WERI-Rb-1 (cell line): ENCODE measurements around the gene MMP19.
"Not testable (repeated sequence)": the region's sequence is repeated elsewhere in the genome, so short reads cannot be mapped to it uniquely, and the experiment has no call there.

Source experiments
- DNase-seq: peaks from one replicate; pipeline ENCODE4 v3.0.0-alpha.2; 2020
- H3K27ac ChIP-seq: fragments of 250-450 bp; sonication (Bioruptor Pico); 2 replicates; pipeline ENCODE4 v1.5.1; 2020; ENCODE audit warnings: mild to moderate bottlenecking, moderate library complexity
- H3K27me3 ChIP-seq: fragments of 250-450 bp; sonication (Bioruptor Pico); 2 replicates; pipeline ENCODE4 v1.5.1; 2021; ENCODE audit warnings: mild to moderate bottlenecking, low read depth, moderate library complexity; ENCODE audit not compliant: insufficient read depth, severe bottlenecking
- H3K36me3 ChIP-seq: fragments of 250-450 bp; sonication (Bioruptor Pico); 2 replicates; pipeline ENCODE4 v1.5.1; 2020; ENCODE audit warnings: mild to moderate bottlenecking, moderate library complexity
- H3K4me3 ChIP-seq: 2 replicates; pipeline ENCODE4 v1.5.1; 2011; ENCODE audit warnings: low read depth, mild to moderate bottlenecking, control low read depth, low read length
- H3K9me3 ChIP-seq: fragments of 250-450 bp; sonication (Bioruptor Pico); 2 replicates; pipeline ENCODE4 v1.5.1; 2021; ENCODE audit warnings: mild to moderate bottlenecking, moderate library complexity; ENCODE audit not compliant: severe bottlenecking
- TF ChIP-seq, protein P1 (sequence below): IDR thresholded peaks from 2 replicates; pipeline ENCODE4 v1.5.1; 2011; ENCODE audit warnings: low read depth, mild to moderate bottlenecking, control low read depth, inconsistent platforms, low read length

MMP19 gene

DNA sequence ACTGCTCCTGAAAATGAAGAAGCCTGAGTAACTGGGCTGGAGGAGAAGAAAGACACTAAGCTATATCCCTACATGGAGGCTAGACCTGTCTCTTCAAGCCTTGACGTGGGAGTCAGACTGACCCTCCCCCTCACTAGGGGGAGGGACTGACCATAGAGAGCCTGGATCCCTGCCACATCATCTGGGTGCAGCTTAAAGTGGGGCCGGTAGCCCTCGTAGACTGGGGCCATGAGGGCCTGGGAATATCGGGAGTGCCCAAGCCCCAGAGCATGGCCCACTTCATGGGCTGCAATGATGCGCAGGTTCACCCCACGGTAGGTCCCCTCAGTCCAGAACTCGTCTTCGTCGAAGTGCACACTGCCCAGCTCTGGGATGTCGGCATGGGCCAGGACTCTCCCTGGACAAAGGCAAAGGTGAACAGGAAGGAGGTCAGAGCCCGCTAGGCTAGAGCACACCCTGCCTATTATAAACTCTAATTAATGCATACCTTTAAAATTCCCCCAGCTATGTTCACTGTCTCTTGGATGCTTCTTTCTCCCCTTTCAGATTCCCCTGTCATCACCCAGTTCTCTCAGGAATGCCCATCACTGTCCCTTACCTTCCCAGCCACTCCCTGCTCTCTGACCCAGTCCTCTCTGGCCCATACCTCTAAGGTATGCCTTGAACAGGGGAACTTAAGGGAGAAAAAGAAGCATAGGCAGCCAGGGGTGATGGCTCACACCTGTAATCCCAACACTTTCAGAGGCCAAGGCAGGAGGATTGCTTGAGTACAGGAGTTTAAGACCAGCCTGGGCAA, 3.2 kb downstream of the MMP19 start:
- no peaks in the 10 kb centered on the region for H3K9me3 ChIP-seq
- H3K4me3 ChIP-seq, result no peak overlapping the region
- H3K27me3 ChIP-seq, result no peaks in the 10 kb centered on the region
- TF ChIP-seq, protein P1, sequence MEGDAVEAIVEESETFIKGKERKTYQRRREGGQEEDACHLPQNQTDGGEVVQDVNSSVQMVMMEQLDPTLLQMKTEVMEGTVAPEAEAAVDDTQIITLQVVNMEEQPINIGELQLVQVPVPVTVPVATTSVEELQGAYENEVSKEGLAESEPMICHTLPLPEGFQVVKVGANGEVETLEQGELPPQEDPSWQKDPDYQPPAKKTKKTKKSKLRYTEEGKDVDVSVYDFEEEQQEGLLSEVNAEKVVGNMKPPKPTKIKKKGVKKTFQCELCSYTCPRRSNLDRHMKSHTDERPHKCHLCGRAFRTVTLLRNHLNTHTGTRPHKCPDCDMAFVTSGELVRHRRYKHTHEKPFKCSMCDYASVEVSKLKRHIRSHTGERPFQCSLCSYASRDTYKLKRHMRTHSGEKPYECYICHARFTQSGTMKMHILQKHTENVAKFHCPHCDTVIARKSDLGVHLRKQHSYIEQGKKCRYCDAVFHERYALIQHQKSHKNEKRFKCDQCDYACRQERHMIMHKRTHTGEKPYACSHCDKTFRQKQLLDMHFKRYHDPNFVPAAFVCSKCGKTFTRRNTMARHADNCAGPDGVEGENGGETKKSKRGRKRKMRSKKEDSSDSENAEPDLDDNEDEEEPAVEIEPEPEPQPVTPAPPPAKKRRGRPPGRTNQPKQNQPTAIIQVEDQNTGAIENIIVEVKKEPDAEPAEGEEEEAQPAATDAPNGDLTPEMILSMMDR, result no peak
- no peak for DNase-seq
- H3K27ac ChIP-seq, result no peak overlapping the region
- H3K36me3 ChIP-seq, result no peaks in the 10 kb centered on the region

DNA sequence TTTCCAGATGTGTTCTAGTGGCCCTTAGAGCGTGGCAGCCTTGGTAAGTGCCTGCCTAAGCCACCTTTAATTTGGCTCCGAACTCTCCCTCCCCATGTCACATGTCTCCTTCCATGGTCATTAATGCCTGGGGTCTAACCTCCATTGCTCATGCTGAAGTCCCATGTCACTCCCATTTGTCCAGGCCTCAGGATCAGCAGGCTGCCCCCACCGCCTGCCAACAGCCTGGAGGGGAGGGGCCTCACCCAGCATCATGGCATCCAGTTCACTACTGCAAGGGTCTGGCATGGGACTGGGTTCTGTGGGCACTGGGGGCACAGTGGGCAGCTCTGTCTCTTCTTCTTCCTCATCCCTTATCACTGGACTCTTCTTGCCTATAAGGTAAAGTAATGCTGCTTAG, 4.4 kb downstream of the MMP19 start:
- Histone ChIP-seq H3K4me3 (no peak overlapping the region), H3K9me3 (no peaks in the 10 kb centered on the region), H3K36me3 (no peaks in the 10 kb centered on the region), H3K27ac (no peak overlapping the region), H3K27me3 (no peaks in the 10 kb centered on the region)
- TF ChIP-seq, protein P1, result no peak
- no peak for DNase-seq

DNA sequence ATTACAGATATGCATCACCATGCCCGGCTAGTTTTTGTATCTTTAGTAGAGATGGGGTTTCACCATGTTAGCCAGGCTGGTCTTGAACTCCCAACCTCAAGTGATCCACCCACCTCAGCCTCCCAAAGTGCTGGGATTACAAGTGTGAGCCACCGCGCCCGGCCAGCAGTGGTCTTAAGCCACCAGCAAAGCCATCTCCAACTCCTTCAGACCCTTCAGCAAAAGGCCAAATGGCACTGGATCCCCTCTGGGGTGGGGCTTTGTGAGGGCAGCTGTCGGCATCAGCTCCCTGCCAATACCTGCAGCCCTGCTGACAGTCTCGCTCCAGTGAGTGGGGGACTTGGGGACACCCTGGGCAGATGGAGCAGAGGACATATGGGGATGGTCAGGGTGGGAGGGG, 8.3 kb downstream of the MMP19 start:
- not testable (repeated sequence) for H3K27ac ChIP-seq, H3K36me3 ChIP-seq, H3K9me3 ChIP-seq, DNase-seq, H3K27me3 ChIP-seq, H3K4me3 ChIP-seq

DNA sequence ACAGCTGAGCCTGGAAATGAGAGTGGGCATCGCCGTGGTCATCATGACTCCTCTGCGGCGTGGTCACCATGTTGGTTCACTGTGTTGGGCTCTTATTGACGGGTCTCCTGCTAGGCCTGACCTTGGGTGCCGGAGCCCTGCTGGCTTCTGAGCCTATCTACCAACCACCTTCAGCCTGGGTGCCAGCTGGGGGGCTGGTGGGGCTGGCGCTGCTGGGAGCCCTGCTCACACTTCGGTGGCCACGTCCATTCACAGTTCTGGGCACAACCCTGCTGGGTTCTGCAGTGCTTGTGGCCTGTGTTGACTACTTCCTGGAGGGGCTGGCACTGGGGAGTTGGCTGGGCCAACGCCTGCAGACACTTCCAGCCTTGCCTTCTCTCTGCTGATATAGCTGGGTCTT, 9.7 kb downstream of the MMP19 start:
- Histone ChIP-seq H3K36me3 (peaks cover 3% of the 10 kb centered on the region; the same call in 1 of the 2 replicates), H3K4me3 (no peak overlapping the region), H3K27ac (no peak overlapping the region), H3K27me3 (no peaks in the 10 kb centered on the region), H3K9me3 (no peaks in the 10 kb centered on the region)
- no peak for DNase-seq
- TF ChIP-seq, protein P1, result no peak

DNA sequence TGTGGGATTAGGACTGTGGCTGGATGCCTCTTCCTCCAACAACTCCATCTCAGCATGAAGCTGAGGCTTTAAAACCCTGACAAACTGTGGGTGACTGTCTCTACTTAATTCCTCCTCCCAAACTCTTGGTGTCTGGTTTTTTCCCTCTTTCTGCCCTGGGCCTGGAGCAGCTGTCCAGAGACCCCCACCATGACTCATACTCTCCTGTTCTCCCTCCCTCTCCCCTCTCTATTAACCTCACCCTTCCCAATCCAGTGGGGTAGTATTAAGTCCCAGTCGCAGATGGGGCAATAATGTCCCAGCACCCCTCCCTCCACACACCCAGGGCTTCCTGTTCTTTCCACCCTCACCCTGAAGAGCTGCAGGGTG, 11.3 kb downstream of the MMP19 start:
- H3K36me3 ChIP-seq, result peaks cover 12% of the 10 kb centered on the region
- no peak for DNase-seq
- no peak overlapping the region for H3K27ac ChIP-seq
- peak overlapping the region; percentile 90 for H3K4me3 ChIP-seq
- H3K27me3 ChIP-seq, result no peaks in the 10 kb centered on the region
- TF ChIP-seq, protein P1, result no peak
- no peaks in the 10 kb centered on the region for H3K9me3 ChIP-seq

DNA sequence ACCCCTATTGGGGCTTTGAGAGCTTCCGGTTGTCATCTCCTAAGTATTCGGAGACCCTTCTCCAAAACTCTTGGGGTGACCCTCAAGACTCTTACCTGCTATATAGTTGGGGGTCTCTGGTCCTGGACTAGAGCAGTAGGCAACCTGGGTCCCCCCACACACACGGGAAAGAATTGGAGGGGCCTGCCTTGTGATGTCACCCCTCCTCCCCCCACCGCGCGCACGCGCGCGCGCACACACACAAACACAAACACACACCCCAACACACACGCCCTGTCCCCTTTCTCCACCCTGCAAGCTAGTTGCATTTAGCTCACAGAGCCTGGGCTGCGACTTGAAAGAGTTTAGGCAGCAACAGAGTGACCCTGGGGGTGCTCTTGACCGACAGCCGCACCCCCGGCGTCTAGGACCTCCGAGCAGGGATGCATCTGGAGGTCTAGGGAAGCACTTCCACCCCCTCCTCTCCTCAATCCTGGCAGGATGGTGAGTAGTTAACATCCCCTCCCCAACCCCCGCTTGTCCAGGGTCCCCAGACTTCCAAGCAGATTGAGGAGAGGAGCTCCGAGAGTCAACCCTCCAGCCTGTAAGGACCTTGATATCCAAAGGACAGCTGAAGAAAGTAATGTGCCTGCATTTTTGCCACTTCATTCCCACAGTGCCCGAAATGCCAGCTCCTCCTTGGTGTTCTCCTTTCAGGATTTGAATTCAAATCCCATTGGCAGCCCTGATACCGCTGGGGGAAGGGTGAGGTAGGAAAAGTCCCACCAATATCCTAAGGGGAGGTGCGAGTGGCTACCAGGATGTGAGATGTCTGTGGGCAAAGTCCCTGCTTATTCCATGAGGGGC, 11.9 kb downstream of the MMP19 start:
- H3K27ac ChIP-seq, result peak overlapping the region; percentile 83
- TF ChIP-seq, protein P1, result no peak
- peak; percentile 70 for DNase-seq

More for the DNA sequence above, 11.9 kb downstream of the MMP19 start:
- no peaks in the 10 kb centered on the region for H3K9me3 ChIP-seq
- H3K36me3 ChIP-seq, result peaks cover 12% of the 10 kb centered on the region
- peak overlapping the region; percentile 90 for H3K4me3 ChIP-seq
- H3K27me3 ChIP-seq, result no peaks in the 10 kb centered on the region
